GM23338 (cell line): Measurements from ENCODE around the gene USP6NL.

ENCODE experiments used
- CTCF ChIP-seq, 2 experiments: fragments of 200-600 bp in 1 of 2; sonication (generic) in 1 of 2; conservative IDR thresholded peaks; 2 replicates each; pipeline versions ENCODE4 v1.5.1 to v1.6.1; 2016 to 2017; ENCODE audit warnings: antibody characterized with exemption in 2 of 2, low read depth in 2 of 2, mild to moderate bottlenecking in 2 of 2, moderate library complexity in 1 of 2
- ETS1 ChIP-seq: IDR thresholded peaks from 2 replicates; pipeline ENCODE4 v1.6.1; 2016; ENCODE audit warnings: antibody characterized with exemption
- EZH2 ChIP-seq: fragments of 200-600 bp; sonication (generic); IDR thresholded peaks from one replicate; pipeline ENCODE4 v1.8.0; 2017; ENCODE audit warnings: antibody characterized with exemption, mild to moderate bottlenecking, low read depth; ENCODE audit not compliant: unreplicated experiment
- EZH2phosphoT487 ChIP-seq: fragments of 200-600 bp; sonication (generic); IDR thresholded peaks from one replicate; pipeline ENCODE4 v1.8.1; 2018; ENCODE audit warnings: antibody characterized with exemption; ENCODE audit not compliant: unreplicated experiment
- NANOG ChIP-seq: IDR thresholded peaks from 2 replicates; pipeline ENCODE4 v1.6.1; 2016; ENCODE audit warnings: antibody characterized with exemption, borderline replicate concordance
- POLR2AphosphoS5 ChIP-seq: IDR thresholded peaks from 2 replicates; pipeline ENCODE4 v1.6.1; 2016; ENCODE audit warnings: antibody characterized with exemption, low read depth
- REST ChIP-seq: IDR thresholded peaks from one replicate; pipeline ENCODE4 v1.6.1; 2018; ENCODE audit warnings: antibody characterized with exemption; ENCODE audit not compliant: unreplicated experiment
- ZNF331 ChIP-seq: fragments of 250-450 bp; sonication (Bioruptor Pico); IDR thresholded peaks from 2 replicates; pipeline ENCODE4 v1.5.0; 2020; ENCODE audit warnings: low read depth, mild to moderate bottlenecking, moderate library complexity

- TF ChIP-seq EZH2phosphoT487 (no peak), REST (no peak), CTCF (conservative IDR thresholded peaks at IDR 0.05; ENCODE audit: low read depth in 2 of 2) (no peak), ETS1 (no peak), ZNF331 (no peak), EZH2 (no peak), POLR2AphosphoS5 (no peak), NANOG (no peak)
Measured at GRCh38 chr10:11639849-11640764, 28.7 kb upstream of the USP6NL start.
